ENCODE data around the gene STEAP1B. TPM values are rescaled to one million over a fixed set of nuclear protein-coding genes. Genes with fewer than 3 reads are reported as not detected.

Gene STEAP1B
- total RNA-seq, 1 donor from 2014 or later: 2.0 TPM

DNA sequence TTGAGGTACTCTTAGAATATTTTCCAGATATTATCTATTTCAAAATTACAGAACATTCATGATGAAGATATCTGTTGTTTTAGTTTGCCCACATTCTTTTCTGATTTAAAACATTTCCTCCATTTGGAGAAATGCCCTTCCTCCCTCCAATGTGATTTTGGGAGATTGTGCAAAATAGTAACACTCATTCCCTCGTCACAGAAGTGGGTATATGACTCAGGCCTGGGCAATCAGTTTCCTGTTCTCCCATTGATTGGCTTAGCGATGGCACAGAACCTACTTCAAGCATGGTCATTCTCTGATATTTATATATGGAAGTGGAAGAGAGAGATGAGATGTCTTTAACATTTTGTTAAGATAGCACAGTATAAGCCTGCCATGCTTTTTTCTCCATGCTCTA, 3.1 kb downstream of the STEAP1B start:
- peak; percentile 45 for ATAC-seq

- peak; percentile 59 for ATAC-seq
These were observed 3.6 kb downstream of the STEAP1B start for GRCh38 chr7:22496296-22496888.

- peak; percentile 27 for ATAC-seq
These were observed 6.6 kb downstream of the STEAP1B start for GRCh38 chr7:22493160-22493925.

DNA sequence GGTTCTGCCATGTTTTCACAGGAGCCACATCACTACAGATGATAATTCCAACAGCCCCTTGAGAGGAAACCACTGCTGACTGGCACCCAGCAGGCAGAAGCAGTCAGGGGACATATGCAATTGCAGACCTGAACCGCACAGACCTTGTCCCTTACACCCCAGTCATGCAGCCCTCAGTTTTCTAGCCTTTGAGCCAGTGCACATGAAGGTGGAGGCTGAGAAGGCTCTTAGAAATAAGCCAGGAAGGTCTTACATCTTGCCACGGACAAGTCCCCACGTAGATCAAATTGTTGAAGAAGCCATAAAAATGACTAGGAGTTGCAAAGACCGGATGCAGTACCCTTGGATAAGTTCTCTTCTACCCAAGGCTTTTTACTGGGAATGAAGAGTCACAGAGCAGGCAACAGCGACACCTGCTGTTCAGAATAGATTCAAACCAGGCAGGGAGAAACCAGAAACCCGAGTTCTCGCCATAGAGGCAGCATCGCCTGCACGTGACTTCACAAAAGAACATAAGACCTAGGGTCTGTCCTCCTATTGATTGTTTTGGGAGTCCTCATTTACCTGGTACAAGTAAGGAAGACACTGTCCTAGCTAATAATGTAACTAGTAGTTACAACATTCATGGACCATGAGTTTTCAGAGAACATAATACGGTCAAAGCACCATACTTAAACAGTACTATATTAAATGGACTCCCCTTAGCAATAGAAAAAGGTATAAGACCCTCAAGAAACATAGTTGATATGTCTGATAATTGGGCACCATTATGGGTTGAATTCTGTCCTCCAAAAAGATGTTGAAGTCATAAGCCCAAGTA, 11.1 kb downstream of the STEAP1B start:
- peak; percentile 88 for ATAC-seq

DNA sequence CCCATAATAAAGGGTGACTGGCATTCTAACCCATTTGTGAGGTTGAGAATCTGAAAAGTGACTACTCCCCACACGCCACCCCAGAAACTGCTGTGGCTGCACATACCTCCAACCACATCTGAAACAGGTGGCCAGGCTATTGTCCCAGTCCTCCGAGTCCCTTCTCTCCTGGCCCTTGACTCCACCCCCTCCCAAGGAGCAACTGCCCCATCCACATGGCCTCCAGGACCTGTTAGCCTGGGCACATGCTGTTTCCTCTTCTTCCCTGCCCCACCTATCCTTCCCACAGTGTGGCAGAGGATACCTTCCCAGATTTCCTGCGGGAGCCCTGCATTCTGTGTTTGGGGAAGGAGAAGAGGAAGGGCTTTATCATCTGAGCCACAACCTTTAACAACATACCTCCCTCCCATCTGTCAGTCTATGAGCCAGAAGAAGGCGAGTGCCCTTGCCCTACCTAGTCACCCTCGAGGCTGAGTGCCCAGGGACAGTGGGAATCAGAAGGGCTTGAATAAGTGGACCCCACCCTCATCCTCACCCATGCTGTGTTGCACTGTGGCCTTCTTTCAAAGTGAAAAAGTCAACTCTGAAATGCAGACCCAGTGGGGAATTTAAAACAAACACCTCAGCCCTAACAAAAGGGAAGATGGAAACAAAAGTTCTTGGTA, 11.9 kb downstream of the STEAP1B start:
- ATAC-seq: no peak

DNA sequence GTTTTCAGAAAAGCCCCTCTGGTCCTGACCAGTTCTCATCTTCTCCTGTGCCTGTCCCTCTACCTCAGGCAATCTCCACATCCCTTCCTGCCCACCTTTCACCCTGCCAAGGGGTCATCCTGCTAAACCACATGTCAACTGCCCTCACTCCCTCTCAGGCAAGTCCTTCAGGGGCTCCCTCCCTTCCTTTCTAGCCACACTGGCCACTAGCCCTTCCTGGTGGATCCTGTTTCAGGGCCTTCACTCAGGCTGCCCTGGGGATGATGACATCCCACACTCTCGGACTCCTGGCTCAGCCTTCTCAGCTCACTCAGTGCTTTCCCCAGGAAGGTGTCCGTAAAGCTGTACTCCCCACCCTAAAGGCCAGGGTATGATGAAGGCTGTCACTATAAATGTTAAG, 13.4 kb downstream of the STEAP1B start:
- ATAC-seq: no peak

- no peak for ATAC-seq
These were observed 14.8 kb downstream of the STEAP1B start for GRCh38 chr7:22485189-22485588.

DNA sequence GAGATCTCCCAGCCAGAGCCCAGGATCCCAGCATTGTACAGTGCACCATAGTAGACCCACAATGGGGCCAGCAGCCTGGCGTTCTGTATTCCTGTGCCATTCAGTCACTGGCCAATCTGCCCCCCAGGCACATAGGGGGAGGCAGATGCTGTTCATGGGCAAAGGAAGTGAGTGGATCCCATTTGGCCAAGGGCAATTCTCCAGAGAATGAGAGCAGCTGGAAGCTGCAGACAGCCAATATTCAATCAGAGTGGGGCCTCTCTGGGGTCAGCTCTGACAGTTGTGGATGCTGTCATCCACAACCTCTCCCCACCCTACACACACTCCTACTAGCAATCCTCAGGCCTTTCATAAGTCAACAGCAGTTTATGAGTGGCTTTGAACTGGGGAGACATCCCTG, 17.5 kb downstream of the STEAP1B start:
- no peak for ATAC-seq

DNA sequence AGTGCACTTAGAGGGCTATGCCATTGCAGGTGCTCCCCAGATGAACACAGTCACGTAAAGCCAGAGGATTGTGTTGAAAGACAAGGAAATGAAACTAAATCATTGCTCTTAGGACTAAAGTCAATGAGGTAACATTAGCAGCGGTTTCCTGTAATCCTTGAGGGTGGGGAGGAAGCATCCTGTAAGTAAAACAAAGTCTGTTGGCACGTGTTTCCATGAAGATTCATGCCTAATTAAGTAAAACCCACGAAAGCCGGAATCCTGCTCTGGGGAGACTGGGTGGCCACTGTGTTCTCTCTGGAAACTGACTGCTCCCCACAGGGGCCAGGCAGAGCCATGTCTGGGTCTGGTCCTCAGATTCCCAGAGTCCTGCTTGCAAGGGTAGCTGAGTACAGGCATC, 18.3 kb downstream of the STEAP1B start:
- peak; percentile 71 for ATAC-seq

- no peak for ATAC-seq
These were observed 19.4 kb downstream of the STEAP1B start for GRCh38 chr7:22480523-22481075.

- ATAC-seq: no peak
These were observed 22.0 kb downstream of the STEAP1B start for GRCh38 chr7:22477876-22478450.

GRCh38 chr7:22477262-22477661, 22.7 kb downstream of the STEAP1B start:
- no peak for ATAC-seq

- ATAC-seq: no peak
These were observed 23.2 kb downstream of the STEAP1B start for GRCh38 chr7:22476824-22477223.

GRCh38 chr7:22474645-22475044, 25.3 kb downstream of the STEAP1B start:
- ATAC-seq: no peak

- ATAC-seq: no peak
These were observed 29.0 kb downstream of the STEAP1B start for GRCh38 chr7:22470981-22471380.

GRCh38 chr7:22469371-22470143, 30.4 kb downstream of the STEAP1B start:
- no peak for ATAC-seq

GRCh38 chr7:22468609-22469008, 31.4 kb downstream of the STEAP1B start:
- no peak for ATAC-seq

DNA sequence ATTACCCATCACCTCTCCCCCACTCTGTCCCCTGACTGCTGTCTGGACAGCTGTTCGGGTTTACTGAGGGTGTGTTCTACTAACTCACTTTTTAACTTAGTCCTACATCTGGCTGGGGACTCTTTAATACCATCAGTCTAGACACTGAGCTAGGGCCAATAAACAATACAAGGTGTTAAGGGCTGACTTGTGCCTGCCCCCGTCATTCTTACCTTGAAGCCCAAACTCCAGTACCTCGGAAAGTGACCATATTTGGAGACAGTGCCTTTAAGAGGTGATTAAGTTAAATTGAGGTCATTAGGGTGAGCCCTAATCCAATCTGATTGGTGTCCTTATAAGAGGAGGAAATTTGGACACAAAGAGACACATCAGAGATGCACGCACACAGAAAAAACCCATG, 35.7 kb downstream of the STEAP1B start:
- ATAC-seq: no peak

DNA sequence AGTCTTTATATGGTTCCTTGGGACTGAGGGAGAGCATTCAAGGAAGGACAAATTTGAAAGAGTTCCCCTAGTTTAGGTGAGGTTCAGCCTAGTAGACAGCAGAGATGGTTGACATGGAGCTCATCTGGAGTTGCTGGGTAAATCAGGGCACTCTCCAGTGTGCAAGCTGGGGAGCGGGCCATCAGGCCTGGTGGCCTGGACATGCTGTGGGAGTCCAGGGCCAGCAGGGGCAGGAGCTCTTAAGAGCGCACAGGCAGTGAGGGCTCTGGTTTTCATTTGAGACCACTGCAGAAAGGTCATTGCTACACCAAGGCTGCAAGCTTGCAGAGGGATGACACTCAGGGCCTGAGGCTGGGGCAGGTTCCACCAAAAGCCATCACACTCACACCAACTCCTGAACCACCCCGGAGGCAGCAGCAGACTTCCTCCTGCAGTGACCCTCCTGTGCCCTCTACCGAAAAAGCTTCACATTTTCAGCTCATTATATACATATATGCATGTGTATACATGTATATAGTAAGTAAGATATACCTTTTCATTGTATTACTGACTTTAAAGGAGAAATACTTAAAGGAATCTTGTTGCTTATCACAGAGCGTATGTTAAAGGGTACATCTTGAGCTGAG, 39.5 kb downstream of the STEAP1B start:
- peak; percentile 76 for ATAC-seq

DNA sequence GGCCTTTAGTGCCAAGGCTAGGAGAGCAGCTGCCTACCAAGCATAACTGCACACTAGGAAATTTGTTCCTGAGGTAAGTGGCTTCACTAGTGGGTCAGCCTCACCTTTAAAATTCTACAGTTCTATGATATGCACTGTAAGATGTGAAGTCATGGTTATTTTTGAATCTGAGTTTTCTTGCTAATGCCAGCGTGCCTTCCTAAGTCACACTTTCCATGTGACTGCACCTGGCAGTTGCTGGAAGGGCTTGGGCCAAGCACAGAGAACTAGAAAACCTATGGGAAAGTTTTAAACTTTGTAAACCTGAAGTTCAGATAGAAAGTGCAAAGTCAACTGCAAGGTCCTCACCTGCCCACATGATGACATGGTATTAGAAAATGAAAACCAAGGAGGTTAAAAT, 42.5 kb downstream of the STEAP1B start:
- ATAC-seq: peak; percentile 5

DNA sequence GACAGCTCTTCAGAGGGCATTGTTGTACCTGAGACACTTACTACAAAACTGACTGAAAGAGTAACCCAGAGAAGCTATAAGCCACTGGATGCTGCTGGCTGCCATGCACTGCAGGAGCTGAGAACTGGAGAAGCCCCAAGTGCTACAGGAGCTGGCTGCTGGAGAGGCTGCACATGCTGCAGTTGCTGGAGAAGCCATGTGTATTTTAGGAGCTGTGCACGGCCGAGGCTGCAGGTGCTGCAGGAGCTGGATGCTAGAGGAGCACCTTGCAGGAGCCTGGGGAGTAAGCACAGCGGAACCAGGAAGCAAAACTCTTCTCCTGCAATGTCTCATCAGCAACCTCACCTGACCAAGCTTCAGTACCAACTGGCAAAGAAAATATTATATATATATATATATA, 45.5 kb downstream of the STEAP1B start:
- no peak for ATAC-seq

Data from esophagus mucosa (tissue), 1 donor.